Measurements from ENCODE around the gene ABHD5.

GRCh38 chr3:43674345-43675085, 16.2 kb upstream of the ABHD5 start:
- TF ChIP-seq CTCF (IDR thresholded peaks at IDR 0.05) (no peak), TCF12 (IDR thresholded peaks at IDR 0.05) (no peak), GABPA (IDR thresholded peaks at IDR 0.05; ENCODE audit: low read depth) (no peak), PBX3 (IDR thresholded peaks at IDR 0.05) (no peak), ELF1 (IDR thresholded peaks at IDR 0.05) (no peak), EZH2phosphoT487 (IDR thresholded peaks at IDR 0.05; ENCODE audit: borderline replicate concordance, low read depth) (no peak), MAX (IDR thresholded peaks at IDR 0.05; ENCODE audit: low read depth) (no peak)
